Thoracic aorta (tissue), 2 donors: ENCODE results near the gene PARD3B. TPM values are rescaled to one million over a fixed set of nuclear protein-coding genes. Genes with fewer than 3 reads are reported as not detected.

Experiments used
- ATAC-seq: fragments of 150-250 bp; one replicate; pipeline ENCODE4 v1.8.0; 2017; ENCODE audit warnings: low read depth; ENCODE audit not compliant: insufficient number of reproducible peaks, low FRiP score
- DNase-seq: peaks from one replicate; pipeline ENCODE4 v3.0.0-alpha.2; 2020; ENCODE audit warnings: low spot score
- H3K27ac ChIP-seq, 2 donors: fragments of 200-600 bp; sonication (generic); 1 replicate in 1 of 2; 2 replicates in 1 of 2; pipeline ENCODE4 v1.5.1; 2016; ENCODE audit warnings: mild to moderate bottlenecking in 2 of 2, moderate library complexity in 2 of 2
- H3K27me3 ChIP-seq: fragments of 200-600 bp; sonication (generic); replicated peaks from 2 replicates; pipeline ENCODE4 v1.6.0; 2016; ENCODE audit warnings: mild to moderate bottlenecking; ENCODE audit not compliant: insufficient read depth
- H3K36me3 ChIP-seq: fragments of 200-600 bp; sonication (generic); one replicate; pipeline ENCODE4 v1.5.1; 2016
- H3K4me1 ChIP-seq, 2 donors: fragments of 200-600 bp; sonication (generic); 1 replicate in 1 of 2; 2 replicates in 1 of 2; pipeline versions ENCODE4 v1.5.1 to v1.6.0; 2016; ENCODE audit warnings: low read depth in 2 of 2, mild to moderate bottlenecking in 1 of 2; ENCODE audit not compliant: control insufficient read depth in 1 of 2
- H3K4me3 ChIP-seq: fragments of 200-600 bp; sonication (generic); 2 replicates; pipeline ENCODE4 v1.5.1; 2016; ENCODE audit warnings: mild to moderate bottlenecking
- H3K9me3 ChIP-seq: fragments of 200-600 bp; sonication (generic); 2 replicates; pipeline ENCODE4 v1.5.1; 2016
- CTCF ChIP-seq: fragments of 200-600 bp; sonication (generic); IDR thresholded peaks from one replicate; pipeline ENCODE4 v1.5.1; 2019; ENCODE audit warnings: antibody characterized with exemption
- total RNA-seq, 2 donors: library from RNA; depleted of rRNA; stranded (reverse); fragments of >200 nt; gene quantifications; one replicate each; pipeline versions ENCODE4 v1.1.0 to v1.2.3, GENCODE V29; 2016

PARD3B gene
- total RNA-seq, 2 donors from 2014 or later, result 25.7 to 34.5 TPM

GRCh38 chr2:205463466-205464025 is 918.3 kb downstream of the PARD3B start:
- Histone ChIP-seq H3K27ac (no peak overlapping the region), H3K9me3 (no peaks in the 10 kb centered on the region), H3K4me1 (no peaks in the 10 kb centered on the region), H3K4me3 (no peak overlapping the region), H3K27me3 (no peaks in the 10 kb centered on the region), H3K36me3 (no peaks in the 10 kb centered on the region)
- DNase-seq (no peak), ATAC-seq (no peak)
- no peak for TF ChIP-seq CTCF

GRCh38 chr2:205464681-205465080 is 919.4 kb downstream of the PARD3B start:
- TF ChIP-seq CTCF, result no peak
- ATAC-seq (no peak), DNase-seq (no peak)
- no peaks in the 10 kb centered on the region for H3K27me3 ChIP-seq
- no peaks in the 10 kb centered on the region for H3K36me3 ChIP-seq
- H3K4me3 ChIP-seq, result no peak overlapping the region
- no peaks in the 10 kb centered on the region for H3K4me1 ChIP-seq
- no peak overlapping the region for H3K27ac ChIP-seq
- no peaks in the 10 kb centered on the region for H3K9me3 ChIP-seq

- no peak overlapping the region for H3K4me3 ChIP-seq
- H3K27me3 ChIP-seq, result no peaks in the 10 kb centered on the region
- H3K4me1 ChIP-seq, result no peaks in the 10 kb centered on the region
- no peak for DNase-seq
- no peak for TF ChIP-seq CTCF
- no peak for ATAC-seq
- no peaks in the 10 kb centered on the region for H3K36me3 ChIP-seq
- no peaks in the 10 kb centered on the region for H3K9me3 ChIP-seq
- no peak overlapping the region for H3K27ac ChIP-seq
These were observed 920.5 kb downstream of the PARD3B start for GRCh38 chr2:205465791-205466190.

GRCh38 chr2:205471776-205472175 is 926.5 kb downstream of the PARD3B start:
- ATAC-seq, result no peak
- no peak for TF ChIP-seq CTCF
- no peak for DNase-seq
- H3K9me3 ChIP-seq, result no peaks in the 10 kb centered on the region
- H3K27me3 ChIP-seq, result no peaks in the 10 kb centered on the region
- H3K4me1 ChIP-seq, result no peaks in the 10 kb centered on the region
- no peak overlapping the region for H3K27ac ChIP-seq
- no peaks in the 10 kb centered on the region for H3K36me3 ChIP-seq
- H3K4me3 ChIP-seq, result no peak overlapping the region

GRCh38 chr2:205473791-205474190 is 928.5 kb downstream of the PARD3B start:
- no peak for TF ChIP-seq CTCF
- H3K4me3 ChIP-seq, result no peak overlapping the region
- DNase-seq, result no peak

More at GRCh38 chr2:205473791-205474190, 928.5 kb downstream of the PARD3B start:
- no peak for ATAC-seq
- no peaks in the 10 kb centered on the region for H3K9me3 ChIP-seq
- H3K27ac ChIP-seq, result no peak overlapping the region
- H3K4me1 ChIP-seq, result no peaks in the 10 kb centered on the region
- H3K27me3 ChIP-seq, result no peaks in the 10 kb centered on the region
- no peaks in the 10 kb centered on the region for H3K36me3 ChIP-seq
